T-helper 17 cell (primary cell): ENCODE measurements around the gene SIRPA. TPM values are rescaled to one million over a fixed set of nuclear protein-coding genes. Genes with fewer than 3 reads are reported as not detected.
"Not testable (repeated sequence)": the region's sequence is repeated elsewhere in the genome, so short reads cannot be mapped to it uniquely, and the experiment has no call there.

Source experiments
- ATAC-seq: fragments of 150-1000 bp; cut with Tn5 transposase; 2 replicates; pipeline ENCODE4 v1.10.0; 2021; ENCODE audit warnings: mild to moderate bottlenecking, moderate library complexity
- DNase-seq, 3 donors: peaks; one replicate each; pipeline versions ENCODE4 v3.0.0 to v3.0.0-alpha.2; 2020 to 2021
- H3K9me3 ChIP-seq: one replicate; pipeline ENCODE4 v1.7.0; 2013; ENCODE audit warnings: low read length, mild to moderate bottlenecking; ENCODE audit not compliant: control insufficient read depth, poor library complexity, severe bottlenecking
- H3K27ac Mint-ChIP-seq: one replicate; pipeline ENCODE4 v1.8.0; 2022; ENCODE audit warnings: mild to moderate bottlenecking, moderate library complexity, mixed read lengths
- H3K27me3 Mint-ChIP-seq: one replicate; pipeline ENCODE4 v1.8.0; 2022; ENCODE audit warnings: mixed read lengths
- H3K36me3 Mint-ChIP-seq: one replicate; pipeline ENCODE4 v1.8.0; 2022; ENCODE audit warnings: low read depth, mixed read lengths
- H3K4me1 Mint-ChIP-seq: one replicate; pipeline ENCODE4 v1.8.0; 2022; ENCODE audit warnings: mild to moderate bottlenecking, mixed read lengths
- H3K4me3 Mint-ChIP-seq: one replicate; pipeline ENCODE4 v1.8.0; 2022; ENCODE audit warnings: mild to moderate bottlenecking, moderate library complexity, mixed read lengths
- total RNA-seq, 4 donors: library from RNA in 2 of 4; stranded (reverse) in 2 of 4; gene quantifications; one replicate each; pipeline ENCODE4 v1.2.3 and lab custom pipeline; 2022 to 2026

Gene SIRPA
- total RNA-seq, 2 donors from 2014 or later: 0.86 to 2.6 TPM

- no peak overlapping the region for H3K4me3 Mint-ChIP-seq
- ATAC-seq (no peak), DNase-seq (no peak)
- no peak overlapping the region for H3K27ac Mint-ChIP-seq
- H3K36me3 Mint-ChIP-seq: peaks cover 2% of the 10 kb centered on the region
- H3K4me1 Mint-ChIP-seq: peaks cover 16% of the 10 kb centered on the region
- H3K27me3 Mint-ChIP-seq: peaks cover 55% of the 10 kb centered on the region
- H3K9me3 ChIP-seq: no peaks in the 10 kb centered on the region
Measured at GRCh38 chr20:1908191-1908590, 13.0 kb downstream of the SIRPA start.

- H3K27ac Mint-ChIP-seq: no peak overlapping the region
- peaks cover 53% of the 10 kb centered on the region for H3K27me3 Mint-ChIP-seq
- no peak for ATAC-seq
- H3K9me3 ChIP-seq: no peaks in the 10 kb centered on the region
- peaks cover 4% of the 10 kb centered on the region for H3K36me3 Mint-ChIP-seq
- no peak overlapping the region for H3K4me3 Mint-ChIP-seq
- no peak for DNase-seq
- H3K4me1 Mint-ChIP-seq: peaks cover 16% of the 10 kb centered on the region
Measured at GRCh38 chr20:1909097-1909496, 13.9 kb downstream of the SIRPA start.

DNA sequence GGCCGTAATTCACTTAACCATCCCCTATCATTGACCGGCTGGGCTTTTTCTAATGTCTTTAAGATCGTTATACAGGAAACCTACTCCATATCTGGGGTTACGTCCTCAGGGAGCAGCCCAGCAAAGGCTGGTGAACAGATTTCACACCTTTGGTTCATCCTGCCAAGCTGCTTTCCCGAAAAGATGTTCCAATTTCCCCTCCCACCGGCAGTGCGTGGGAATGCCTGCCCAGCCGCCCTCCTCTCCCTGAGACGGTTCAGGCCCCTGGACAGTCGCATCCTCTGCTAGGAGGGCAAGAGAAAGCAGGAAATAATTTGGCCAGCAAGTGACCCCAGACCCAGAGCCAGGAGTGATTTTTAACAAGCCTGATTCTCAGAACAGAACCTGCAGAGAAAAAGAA is 16.3 kb downstream of the SIRPA start:
- DNase-seq (no peak), ATAC-seq (no peak)
- Mint-ChIP-seq H3K36me3 (peaks cover 4% of the 10 kb centered on the region), H3K27me3 (peaks cover 36% of the 10 kb centered on the region), H3K27ac (no peak overlapping the region), H3K4me3 (no peak overlapping the region), H3K4me1 (peaks cover 10% of the 10 kb centered on the region)
- H3K9me3 ChIP-seq: no peaks in the 10 kb centered on the region

GRCh38 chr20:1912053-1912452 is 16.8 kb downstream of the SIRPA start:
- DNase-seq: no peak
- H3K9me3 ChIP-seq: no peaks in the 10 kb centered on the region
- no peak for ATAC-seq
- Mint-ChIP-seq H3K27me3 (peaks cover 33% of the 10 kb centered on the region), H3K4me3 (no peak overlapping the region), H3K36me3 (peaks cover 4% of the 10 kb centered on the region), H3K4me1 (peaks cover 8% of the 10 kb centered on the region), H3K27ac (no peak overlapping the region)

GRCh38 chr20:1912646-1913045 is 17.4 kb downstream of the SIRPA start:
- no peaks in the 10 kb centered on the region for H3K9me3 ChIP-seq
- Mint-ChIP-seq H3K4me3 (no peak overlapping the region), H3K27me3 (peaks cover 36% of the 10 kb centered on the region), H3K4me1 (peaks cover 8% of the 10 kb centered on the region), H3K36me3 (peaks cover 4% of the 10 kb centered on the region), H3K27ac (no peak overlapping the region)
- ATAC-seq: no peak
- DNase-seq: no peak

GRCh38 chr20:1915233-1915632 is 20.0 kb downstream of the SIRPA start:
- H3K4me1 Mint-ChIP-seq, H3K9me3 ChIP-seq, ATAC-seq, H3K36me3 Mint-ChIP-seq, DNase-seq, H3K27ac Mint-ChIP-seq, H3K4me3 Mint-ChIP-seq: not testable (repeated sequence)
- peaks cover 25% of the 10 kb centered on the region for H3K27me3 Mint-ChIP-seq

GRCh38 chr20:1915725-1916124 is 20.5 kb downstream of the SIRPA start:
- Mint-ChIP-seq H3K27me3 (peaks cover 25% of the 10 kb centered on the region), H3K4me3 (no peak overlapping the region), H3K4me1 (no peaks in the 10 kb centered on the region), H3K36me3 (peaks cover 3% of the 10 kb centered on the region), H3K27ac (no peak overlapping the region)
- DNase-seq (no peak), ATAC-seq (no peak)
- no peaks in the 10 kb centered on the region for H3K9me3 ChIP-seq

- no peak overlapping the region for H3K27ac Mint-ChIP-seq
Measured at GRCh38 chr20:1917786-1918185, 22.6 kb downstream of the SIRPA start.

DNA sequence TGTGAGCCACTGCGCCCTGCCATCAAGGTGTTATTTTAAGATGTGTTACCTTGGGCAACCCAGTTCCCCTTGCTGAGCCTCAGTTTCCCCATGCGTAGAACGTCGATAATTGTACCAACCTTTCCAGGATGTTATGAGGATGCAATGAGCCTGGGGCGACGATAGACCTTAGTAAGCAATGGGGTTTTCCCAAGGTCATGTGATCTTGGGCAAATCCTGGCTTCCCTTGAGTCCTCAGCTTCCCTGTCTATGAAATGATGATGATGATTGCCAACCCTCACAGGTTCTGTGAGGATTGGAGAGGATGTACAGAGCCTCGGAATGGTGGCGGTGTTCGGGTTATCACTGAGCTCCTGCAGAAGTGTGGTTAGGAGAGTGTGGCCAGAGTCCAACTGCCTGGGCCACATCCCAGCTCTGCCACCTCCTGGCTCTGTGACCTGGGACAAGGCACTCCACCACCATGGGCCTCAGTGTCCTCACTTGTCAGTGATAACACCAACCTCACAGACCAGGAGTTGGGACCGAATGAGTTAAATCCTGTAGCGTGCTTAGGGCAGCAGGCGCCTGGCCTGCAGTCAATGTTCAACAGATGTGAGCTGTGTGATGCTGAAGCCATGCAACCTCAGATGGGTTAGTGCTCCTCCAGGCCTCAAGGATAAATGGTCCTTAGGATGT is 23.4 kb downstream of the SIRPA start:
- H3K27me3 Mint-ChIP-seq: peaks cover 13% of the 10 kb centered on the region
- peaks cover 1% of the 10 kb centered on the region for H3K36me3 Mint-ChIP-seq
- no peak overlapping the region for H3K4me3 Mint-ChIP-seq
- H3K9me3 ChIP-seq: no peaks in the 10 kb centered on the region
- H3K27ac Mint-ChIP-seq: no peak overlapping the region
- DNase-seq (no peak), ATAC-seq (no peak)
- peaks cover 2% of the 10 kb centered on the region for H3K4me1 Mint-ChIP-seq

More at GRCh38 chr20:1917786-1918185, 22.6 kb downstream of the SIRPA start:
- DNase-seq: no peak
- H3K4me1 Mint-ChIP-seq: peaks cover under 1% of the 10 kb centered on the region
- peaks cover 11% of the 10 kb centered on the region for H3K27me3 Mint-ChIP-seq
- H3K4me3 Mint-ChIP-seq: no peak overlapping the region
- H3K9me3 ChIP-seq: no peaks in the 10 kb centered on the region
- no peak for ATAC-seq
- peaks cover 3% of the 10 kb centered on the region for H3K36me3 Mint-ChIP-seq

DNA sequence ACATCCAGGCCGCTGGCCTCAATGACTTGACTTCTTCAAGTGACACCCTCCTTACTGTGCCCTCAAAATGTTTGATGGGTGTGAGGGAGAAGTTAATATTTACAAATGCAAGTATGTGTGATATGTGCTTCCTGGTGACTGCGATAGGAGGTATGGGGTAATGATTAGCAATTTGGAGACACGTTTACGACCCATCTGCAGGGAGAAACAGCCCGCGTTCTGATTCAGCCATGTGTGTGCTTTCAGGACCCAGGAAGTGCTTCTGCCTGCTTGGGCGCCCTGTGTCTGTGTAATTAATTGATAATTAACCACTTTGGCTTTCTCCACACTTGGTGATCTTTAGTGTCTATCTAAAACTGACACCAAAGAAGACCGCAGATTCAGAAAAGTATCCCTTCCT is 25.0 kb downstream of the SIRPA start:
- peaks cover 15% of the 10 kb centered on the region for H3K27me3 Mint-ChIP-seq
- DNase-seq: no peak
- H3K27ac Mint-ChIP-seq: no peak overlapping the region
- H3K4me3 Mint-ChIP-seq: no peak overlapping the region
- H3K36me3 Mint-ChIP-seq: no peaks in the 10 kb centered on the region
- H3K4me1 Mint-ChIP-seq: peaks cover 2% of the 10 kb centered on the region
- no peak for ATAC-seq
- no peaks in the 10 kb centered on the region for H3K9me3 ChIP-seq

GRCh38 chr20:1920826-1921225 is 25.6 kb downstream of the SIRPA start:
- Mint-ChIP-seq H3K27ac (no peak overlapping the region), H3K27me3 (peaks cover 18% of the 10 kb centered on the region), H3K4me3 (no peak overlapping the region), H3K4me1 (peaks cover 2% of the 10 kb centered on the region), H3K36me3 (no peaks in the 10 kb centered on the region)
- no peaks in the 10 kb centered on the region for H3K9me3 ChIP-seq
- no peak for DNase-seq
- ATAC-seq: no peak

DNA sequence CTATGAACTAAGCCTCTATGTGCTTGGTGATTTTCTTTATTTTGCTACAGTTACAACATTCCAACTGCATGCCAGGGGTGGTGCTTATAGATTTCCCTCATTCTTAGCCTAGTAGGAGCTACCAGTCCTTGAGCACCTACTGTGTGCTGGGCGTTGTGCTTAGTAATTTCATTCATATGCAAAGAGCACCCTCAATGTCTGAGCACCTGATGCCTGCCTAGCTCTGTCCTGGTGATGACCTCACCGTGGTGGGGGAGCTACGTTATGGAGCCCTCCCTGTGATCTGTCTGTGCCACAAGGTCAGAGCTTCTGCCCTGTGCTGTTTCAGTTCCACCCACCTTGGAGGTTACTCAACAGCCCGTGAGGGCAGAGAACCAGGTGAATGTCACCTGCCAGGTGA is 26.8 kb downstream of the SIRPA start:
- not testable (repeated sequence) for H3K36me3 Mint-ChIP-seq, H3K4me1 Mint-ChIP-seq, H3K4me3 Mint-ChIP-seq, H3K27ac Mint-ChIP-seq, H3K9me3 ChIP-seq, ATAC-seq, DNase-seq
- H3K27me3 Mint-ChIP-seq: peaks cover 22% of the 10 kb centered on the region

DNA sequence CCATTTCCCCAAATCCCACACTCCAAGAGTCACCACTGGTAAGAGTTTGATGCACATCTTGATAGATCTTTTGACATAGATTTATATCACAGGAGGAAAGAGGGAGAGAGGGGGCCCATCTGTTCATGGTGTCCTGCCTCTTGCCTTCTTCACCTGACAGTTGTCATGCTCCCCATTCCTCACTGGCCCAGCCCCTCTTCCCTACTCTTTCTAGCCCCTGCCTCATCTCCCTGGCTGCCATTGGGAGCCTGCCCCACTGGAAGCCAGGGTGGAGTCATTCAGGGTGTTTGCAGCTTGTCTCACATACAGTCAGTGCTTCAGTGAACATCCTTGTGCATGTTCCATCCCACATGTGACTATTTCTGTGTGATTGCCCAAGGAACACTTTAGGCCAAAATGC is 27.6 kb downstream of the SIRPA start:
- no peak for ATAC-seq
- peaks cover 2% of the 10 kb centered on the region for H3K4me1 Mint-ChIP-seq
- no peaks in the 10 kb centered on the region for H3K9me3 ChIP-seq
- no peak overlapping the region for H3K4me3 Mint-ChIP-seq
- peaks cover 18% of the 10 kb centered on the region for H3K27me3 Mint-ChIP-seq
- DNase-seq: no peak
- no peak overlapping the region for H3K27ac Mint-ChIP-seq
- H3K36me3 Mint-ChIP-seq: no peaks in the 10 kb centered on the region
